CD4-positive, alpha-beta T cell (primary cell): ENCODE measurements around the gene SMARCA2. TPM values are rescaled to one million over a fixed set of nuclear protein-coding genes. Genes with fewer than 3 reads are reported as not detected.

Experiments
- ATAC-seq: fragments of 200-7000 bp; cut with Tn5 transposase; one replicate; pipeline ENCODE4 v1.10.0; 2022; ENCODE audit warnings: mild to moderate bottlenecking; ENCODE audit not compliant: poor library complexity
- CTCF ChIA-PET: fragments of 350-600 bp; sonication (Branson Sonifier 250); formaldehyde crosslinking; loops from one replicate; lab custom pipeline; 2021; ENCODE audit warnings: antibody characterized with exemption, inconsistent platforms; lab: Charles Lee
- POLR2A ChIA-PET: fragments of 350-600 bp; sonication (Branson Sonifier 250); formaldehyde crosslinking; loops from one replicate; lab custom pipeline; 2021; ENCODE audit warnings: antibody characterized with exemption, inconsistent platforms; lab: Charles Lee
- DNase-seq, 14 experiments: peaks; one replicate each; pipeline ENCODE4 v3.0.0-alpha.2; 2013 to 2020; ENCODE audit warnings: mixed read lengths in 2 of 14
- H3K27ac ChIP-seq, 2 donors: one replicate each; pipeline versions ENCODE4 v1.5.1 to v1.7.0; 2013; ENCODE audit warnings: low read length in 2 of 2, low read depth in 1 of 2, mild to moderate bottlenecking in 1 of 2
- H3K27me3 ChIP-seq, 2 experiments: 1 replicate in 1 of 2; 2 replicates in 1 of 2; pipeline versions ENCODE4 v1.6.1 to v1.7.0; 2013; ENCODE audit warnings: low read length in 2 of 2, control low read depth in 1 of 2, mild to moderate bottlenecking in 1 of 2, moderate library complexity in 1 of 2; ENCODE audit not compliant: insufficient read depth in 2 of 2, control insufficient read depth in 1 of 2
- H3K36me3 ChIP-seq: one replicate; pipeline ENCODE4 v1.6.1; 2013; ENCODE audit warnings: low read length, control low read depth; ENCODE audit not compliant: insufficient read depth
- H3K4me1 ChIP-seq: one replicate; pipeline ENCODE4 v1.6.1; 2013; ENCODE audit warnings: low read length, control low read depth; ENCODE audit not compliant: insufficient read depth
- H3K4me3 ChIP-seq: one replicate; pipeline ENCODE4 v1.5.1; 2013; ENCODE audit warnings: mild to moderate bottlenecking, low read length, moderate library complexity
- H3K9me3 ChIP-seq, 2 experiments: 1 replicate in 1 of 2; 2 replicates in 1 of 2; pipeline versions ENCODE4 v1.6.1 to v1.7.0; 2013; ENCODE audit warnings: low read length in 2 of 2, mild to moderate bottlenecking in 2 of 2, control low read depth in 1 of 2, moderate library complexity in 1 of 2; ENCODE audit not compliant: control insufficient read depth in 1 of 2, insufficient read depth in 1 of 2
- H3K27ac Mint-ChIP-seq: one replicate; pipeline ENCODE4 v1.8.0; 2020; ENCODE audit warnings: mixed read lengths
- H3K27me3 Mint-ChIP-seq: one replicate; pipeline ENCODE4 v1.8.0; 2021; ENCODE audit warnings: mixed read lengths
- H3K36me3 Mint-ChIP-seq: one replicate; pipeline ENCODE4 v1.8.0; 2021; ENCODE audit warnings: low read depth, mixed read lengths
- H3K4me1 Mint-ChIP-seq: one replicate; pipeline ENCODE4 v1.8.0; 2021; ENCODE audit warnings: low read depth, mixed read lengths
- H3K4me3 Mint-ChIP-seq: one replicate; pipeline ENCODE4 v1.8.0; 2020; ENCODE audit warnings: mild to moderate bottlenecking, mixed read lengths
- H3K9me3 Mint-ChIP-seq: one replicate; pipeline ENCODE4 v1.8.0; 2020; ENCODE audit warnings: mixed read lengths
- CTCF ChIP-seq: fragments of 200-600 bp; IDR thresholded peaks from one replicate; pipeline ENCODE4 v1.8.0; 2022; ENCODE audit warnings: antibody characterized with exemption, mild to moderate bottlenecking
- intact Hi-C, 2 experiments: fragments of 100-400 bp; cut with DNase I in 1 of 2; cut with micrococcal nuclease in 1 of 2; formaldehyde crosslinking; loops; one replicate each; pipeline versions ENCODE4 v1.15.1 to v1.9.0; 2023 to 2025; cut with DNase I, micrococcal nuclease
- total RNA-seq, 174 experiments: library from RNA in 2 of 174; stranded (reverse) in 2 of 174; gene quantifications; one replicate each; pipeline ENCODE4 v1.2.3 and lab custom pipeline; 2021 to 2026

The SMARCA2 gene
- total RNA-seq, 2 experiments from 2014 or later: 268 to 272 TPM

GRCh38 chr9:2008372-2008771, 6.8 kb upstream of the SMARCA2 start:
- H3K9me3 Mint-ChIP-seq: no peaks in the 10 kb centered on the region
- Histone ChIP-seq H3K27ac (no peak overlapping the region), H3K9me3 (no peaks in the 10 kb centered on the region), H3K36me3 (no peaks in the 10 kb centered on the region), H3K4me1 (no peaks in the 10 kb centered on the region), H3K4me3 (no peak overlapping the region), H3K27me3 (no peaks in the 10 kb centered on the region)
- CTCF ChIA-PET: no interaction called here
- H3K4me1 Mint-ChIP-seq: peaks cover 17% of the 10 kb centered on the region
- no peaks in the 10 kb centered on the region for H3K27me3 Mint-ChIP-seq
- no peaks in the 10 kb centered on the region for H3K36me3 Mint-ChIP-seq
- H3K27ac Mint-ChIP-seq: no peak overlapping the region
- ATAC-seq: no peak
- no peak for TF ChIP-seq CTCF
- POLR2A ChIA-PET: no interaction called here
- H3K4me3 Mint-ChIP-seq: no peak overlapping the region
- DNase-seq: no peak
- intact Hi-C loops: no loop called here

- H3K27me3 Mint-ChIP-seq: peaks cover 6% of the 10 kb centered on the region
- intact Hi-C loops: loop anchor here (10.0 kb wide), 2 partner anchors 832 to 1512 kb away; partner anchors contain the start of genes PUM3 (in 1 of the 2) and RFX3 (in 1 of the 2)
- DNase-seq: peak in 3 of 14 experiments; percentile 35 to 52 (median 38)
- Histone ChIP-seq H3K36me3 (no peaks in the 10 kb centered on the region), H3K27me3 (no peaks in the 10 kb centered on the region), H3K4me1 (peaks cover 7% of the 10 kb centered on the region), H3K27ac (no peak overlapping the region), H3K9me3 (no peaks in the 10 kb centered on the region), H3K4me3 (no peak overlapping the region)
- H3K4me3 Mint-ChIP-seq: peak overlapping the region; percentile 75
- no peak for ATAC-seq
- ChIA-PET CTCF (interaction anchor here (0.8 to 1.4 kb wide), 2 partner anchors 25 to 36 kb away, joined by 3 to 4 read pairs; no protein-coding TSS in a partner anchor), POLR2A (interaction anchor here (2.3 kb wide), 1 partner anchor 41 kb away, joined by 8 read pairs; no protein-coding TSS in a partner anchor)
- peaks cover 14% of the 10 kb centered on the region for H3K4me1 Mint-ChIP-seq
- TF ChIP-seq CTCF: no peak
- peak overlapping the region; percentile 4 for H3K27ac Mint-ChIP-seq
- no peaks in the 10 kb centered on the region for H3K9me3 Mint-ChIP-seq
- peaks cover 23% of the 10 kb centered on the region for H3K36me3 Mint-ChIP-seq
Measured at GRCh38 chr9:2012347-2012746, 2.8 kb upstream of the SMARCA2 start.

- peak overlapping the region in 1 of 2 donors; percentile 75 for H3K27ac ChIP-seq
- ATAC-seq: no peak
- POLR2A ChIA-PET: interaction anchor here (1.1 to 5.4 kb wide), 9 partner anchors 9 to 830 kb away, joined by 3 to 113 read pairs (median 9); partner anchors contain the start of gene PUM3
Measured at GRCh38 chr9:2013743-2014475, 1.2 kb upstream of the SMARCA2 start.

More at GRCh38 chr9:2013743-2014475, 1.2 kb upstream of the SMARCA2 start:
- intact Hi-C loops: loop anchor here (10.0 kb wide), 2 partner anchors 831 to 1511 kb away; partner anchors contain the start of genes PUM3 (in 1 of the 2) and RFX3 (in 1 of the 2)
- no peaks in the 10 kb centered on the region for H3K9me3 ChIP-seq
- H3K4me3 ChIP-seq: peak overlapping the region; percentile 84
- Mint-ChIP-seq H3K4me1 (peaks cover 28% of the 10 kb centered on the region), H3K27me3 (peaks cover 9% of the 10 kb centered on the region), H3K36me3 (peaks cover 38% of the 10 kb centered on the region), H3K27ac (peak overlapping the region; percentile 99), H3K9me3 (no peaks in the 10 kb centered on the region), H3K4me3 (peak overlapping the region; percentile 100)
- H3K4me1 ChIP-seq: peaks cover 11% of the 10 kb centered on the region
- no peak for TF ChIP-seq CTCF
- no peak for DNase-seq
- no peaks in the 10 kb centered on the region for H3K27me3 ChIP-seq
- CTCF ChIA-PET: no interaction called here
- H3K36me3 ChIP-seq: no peaks in the 10 kb centered on the region
